Kasumi-1 (cell line): ENCODE results near the gene LRRC45.

Source experiments
- DNase-seq, 2 experiments: peaks; one replicate each; lab custom pipeline; 2025; lab: John Stamatoyannopoulos, UW

Gene LRRC45

DNA sequence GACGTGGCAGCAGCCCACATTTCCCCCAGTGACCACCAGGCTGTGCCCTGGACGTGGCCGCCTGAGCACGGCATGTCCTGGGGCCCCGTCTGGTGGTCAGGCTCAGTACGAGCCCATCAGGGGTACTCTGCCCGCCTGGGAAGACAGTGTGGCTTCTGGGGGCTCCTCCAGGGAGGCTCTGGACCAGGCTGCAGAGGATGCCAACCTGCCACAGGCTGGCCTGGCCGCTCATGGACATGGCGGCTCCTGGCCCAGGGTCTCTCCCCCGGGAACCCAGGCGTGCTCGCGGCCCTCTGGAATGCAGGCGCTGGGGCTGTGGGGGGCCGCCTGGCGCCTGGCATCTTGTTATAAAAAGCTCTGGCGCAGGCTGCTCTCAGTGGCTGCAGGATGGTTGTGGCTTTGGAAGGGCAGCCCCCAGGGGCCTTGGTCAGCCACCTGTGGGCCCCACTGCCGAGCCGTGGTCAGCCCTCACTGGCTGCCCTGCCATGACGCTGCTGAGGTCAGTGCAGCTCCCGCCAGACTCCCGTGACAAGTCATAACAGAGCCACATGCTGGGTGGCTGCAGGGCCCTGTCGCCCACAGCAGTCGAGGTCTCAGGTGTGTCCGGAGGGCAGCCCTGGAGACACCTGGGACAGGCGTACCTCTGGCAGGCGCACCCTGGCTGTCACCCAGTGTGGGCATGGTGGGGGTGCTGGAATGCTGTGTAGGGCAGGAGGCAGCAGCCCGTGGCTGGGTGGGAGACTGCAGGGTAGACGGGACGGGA, 15.4 kb upstream of the LRRC45 start:
- no peak for DNase-seq

DNA sequence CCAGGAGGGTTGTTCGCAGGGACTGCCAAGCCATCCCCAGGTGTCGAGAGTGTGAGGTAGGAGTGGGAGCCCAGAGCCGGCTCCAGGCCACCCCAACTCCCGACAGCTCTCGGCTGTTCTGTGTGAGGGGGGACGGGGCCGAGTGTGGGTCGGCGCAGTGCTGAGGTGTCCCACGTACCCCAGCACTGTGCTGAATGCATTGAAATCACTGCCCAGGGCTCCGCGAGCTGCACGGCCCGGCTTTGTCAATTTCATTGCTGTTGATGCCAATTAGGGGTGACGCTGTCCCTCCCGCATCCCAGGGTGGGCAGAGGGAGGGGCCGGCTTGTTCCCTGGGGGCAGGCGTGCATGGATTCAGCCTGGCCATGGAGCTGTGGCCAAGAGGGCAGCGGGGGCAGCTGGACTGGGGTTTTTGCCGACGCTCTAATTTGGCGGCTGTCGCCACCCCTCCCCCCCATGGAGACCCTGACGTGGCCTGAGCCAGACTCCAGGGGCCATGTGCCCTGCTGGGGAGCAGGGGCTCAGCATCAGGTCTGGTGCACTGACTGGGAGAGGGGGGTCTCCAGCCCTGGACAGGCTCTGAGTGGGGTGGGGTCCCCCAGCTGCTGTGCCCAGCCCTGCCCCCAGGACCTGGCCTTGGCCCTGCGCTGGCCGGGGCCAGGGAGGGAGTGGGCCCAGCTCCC, 14.7 kb upstream of the LRRC45 start:
- DNase-seq: no peak

DNA sequence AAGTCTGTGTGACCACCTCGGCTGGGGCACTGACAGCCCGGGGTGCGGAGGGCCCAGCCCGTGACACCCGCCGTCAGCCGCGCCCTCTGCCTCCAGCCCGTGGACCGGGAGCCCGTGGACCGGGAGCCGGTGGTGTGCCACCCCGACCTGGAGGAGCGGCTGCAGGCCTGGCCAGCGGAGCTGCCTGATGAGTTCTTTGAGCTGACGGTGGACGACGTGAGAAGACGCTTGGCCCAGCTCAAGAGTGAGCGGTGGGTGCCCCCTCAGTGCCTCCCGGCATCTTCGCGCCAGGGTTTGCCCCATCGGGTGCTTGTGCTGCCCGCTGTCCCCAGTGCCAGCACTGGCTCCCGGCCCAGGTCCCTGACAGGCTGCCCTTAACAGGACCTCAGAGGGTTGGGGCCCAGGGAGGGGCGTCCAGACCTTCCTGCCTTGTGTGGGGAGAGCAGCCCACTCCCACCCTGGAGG, 14.1 kb upstream of the LRRC45 start:
- no peak for DNase-seq

- DNase-seq: no peak
Observed at GRCh38 chr17:82009413-82009812, 13.7 kb upstream of the LRRC45 start.

GRCh38 chr17:82010575-82011525, 12.3 kb upstream of the LRRC45 start:
- DNase-seq: no peak

- DNase-seq: no peak
Observed at GRCh38 chr17:82011617-82012187, 11.4 kb upstream of the LRRC45 start.

- DNase-seq: no peak
Observed at GRCh38 chr17:82012261-82012639, 10.9 kb upstream of the LRRC45 start.

GRCh38 chr17:82012640-82013295, 10.3 kb upstream of the LRRC45 start:
- DNase-seq: no peak

DNA sequence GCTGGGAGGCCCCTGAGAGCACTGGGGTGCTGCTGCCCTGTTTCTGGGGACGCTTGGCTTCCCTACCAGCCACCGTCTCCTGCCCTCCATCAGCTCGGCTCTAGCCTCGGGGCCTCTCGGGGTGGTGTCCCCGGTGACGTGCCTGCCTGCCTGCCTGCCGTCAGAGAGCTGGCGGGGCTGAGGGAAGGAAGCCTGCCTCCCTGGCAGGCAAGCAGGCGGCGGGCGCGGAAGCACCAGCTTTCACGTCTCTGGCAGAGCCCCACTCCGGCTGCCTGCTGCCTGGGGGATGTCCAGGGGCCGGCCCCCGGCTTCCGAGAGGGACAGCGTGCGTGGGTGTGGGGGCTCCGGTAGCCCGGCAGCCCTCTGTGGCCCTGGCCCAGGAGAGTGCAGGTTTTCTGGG, 9.8 kb upstream of the LRRC45 start:
- DNase-seq: no peak

GRCh38 chr17:82013772-82014321, 9.3 kb upstream of the LRRC45 start:
- DNase-seq: no peak

GRCh38 chr17:82014432-82014831, 8.7 kb upstream of the LRRC45 start:
- no peak for DNase-seq

DNA sequence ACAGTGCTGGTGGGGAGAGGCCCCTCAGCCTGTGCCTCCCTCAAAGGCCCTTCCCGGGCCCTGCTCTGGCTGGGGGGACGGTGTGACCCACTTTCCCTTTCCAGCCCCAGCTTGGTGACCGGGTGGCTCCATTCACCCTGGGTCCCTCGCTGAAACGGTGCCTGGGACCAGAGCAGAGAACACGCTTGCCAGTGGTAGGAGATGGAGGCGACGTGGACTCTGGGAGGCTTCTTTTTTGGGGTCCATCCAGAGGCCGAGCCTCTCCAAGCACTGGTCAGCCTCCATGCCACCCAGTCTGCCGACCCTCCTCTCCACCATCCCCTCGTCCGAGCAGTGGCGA, 8.2 kb upstream of the LRRC45 start:
- no peak for DNase-seq

- no peak for DNase-seq
Observed at GRCh38 chr17:82015311-82015971, 7.7 kb upstream of the LRRC45 start.

- no peak for DNase-seq
Observed at GRCh38 chr17:82016061-82016874, 6.8 kb upstream of the LRRC45 start.

- no peak for DNase-seq
Observed at GRCh38 chr17:82016875-82017459, 6.1 kb upstream of the LRRC45 start.

DNA sequence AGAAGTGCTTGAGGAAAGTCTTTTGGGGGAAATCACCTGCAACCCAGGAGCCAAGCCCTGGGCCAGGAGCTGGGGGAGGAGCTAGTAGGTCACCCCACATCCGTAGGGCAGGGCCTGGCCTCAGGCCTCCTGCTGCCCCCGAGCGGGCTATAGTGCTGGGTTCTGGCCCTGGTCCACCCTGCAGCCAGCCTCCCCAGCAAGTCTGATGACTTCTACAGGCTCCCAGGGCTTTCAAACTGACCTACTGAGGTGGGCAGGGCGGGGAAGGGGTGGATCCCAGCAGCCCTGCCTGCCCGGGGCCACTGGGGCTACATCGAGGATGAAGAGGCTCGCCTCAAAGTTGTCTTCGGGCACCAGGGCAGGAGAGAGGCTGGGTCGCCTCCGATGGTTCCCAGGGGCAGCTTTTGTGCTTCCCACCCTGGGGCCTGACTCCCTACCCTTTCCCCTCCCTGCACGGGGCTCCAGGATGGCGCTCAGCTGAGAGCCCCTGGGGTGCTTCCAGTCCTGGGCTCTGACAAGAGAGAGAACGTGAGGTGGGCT, 5.4 kb upstream of the LRRC45 start:
- no peak for DNase-seq

DNA sequence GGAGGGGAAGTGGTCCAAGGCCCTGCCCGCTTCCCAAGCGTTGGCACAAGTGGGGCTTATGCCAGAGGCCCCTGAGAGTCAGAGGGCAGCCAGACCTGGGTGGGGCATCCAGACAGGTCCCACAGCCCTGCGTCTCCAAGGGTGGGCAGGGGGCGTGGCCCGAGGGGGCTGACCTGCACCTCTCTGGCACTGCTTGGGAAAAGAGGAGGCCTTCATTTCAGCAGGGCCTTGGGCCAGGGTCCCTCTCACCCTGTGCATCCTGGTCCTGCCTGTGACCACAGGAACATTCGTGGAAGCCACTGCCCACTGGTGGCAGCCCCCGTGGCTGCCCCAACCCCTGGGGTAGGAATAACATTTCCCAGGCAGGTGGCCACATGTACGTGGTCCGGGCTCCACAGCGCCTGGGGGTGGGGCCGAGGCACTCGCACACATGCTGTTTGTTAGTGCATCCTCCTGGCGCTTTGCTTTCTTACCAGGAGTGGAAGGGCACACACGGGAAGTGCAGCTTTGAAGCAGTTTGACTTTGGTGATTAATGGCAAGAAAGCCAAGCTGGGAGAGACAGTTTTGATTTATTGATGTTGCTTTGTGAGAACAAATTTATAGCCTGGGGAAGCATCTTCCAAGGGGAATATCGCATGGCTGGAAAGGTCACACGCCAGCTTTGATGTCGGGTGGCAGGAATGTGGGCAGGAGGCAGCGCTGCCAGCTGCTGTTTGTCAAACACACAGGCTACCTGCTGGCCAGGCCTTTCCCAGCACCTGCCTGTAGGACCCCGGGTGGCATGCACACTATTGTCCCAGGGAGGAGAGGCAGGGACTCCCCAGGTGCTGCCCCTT, 4.7 kb upstream of the LRRC45 start:
- DNase-seq: no peak

GRCh38 chr17:82018989-82019689, 4.0 kb upstream of the LRRC45 start:
- no peak for DNase-seq
